MM.1S (cell line): ENCODE results near the gene PLA1A.

Experiments used
- DNase-seq: peaks from one replicate; pipeline ENCODE4 v3.0.0-alpha.2; 2015
- H2AFZ ChIP-seq: fragments of 300-600 bp; sonication (generic); 2 replicates; pipeline ENCODE4 v1.6.0; 2016; ENCODE audit warnings: antibody characterized with exemption, low read length
- H3F3A ChIP-seq: fragments of 300-600 bp; sonication (generic); 2 replicates; pipeline ENCODE4 v1.6.1; 2016; ENCODE audit warnings: mild to moderate bottlenecking, antibody characterized with exemption, low read length, moderate library complexity, mixed read lengths; ENCODE audit not compliant: insufficient read depth
- H3K27ac ChIP-seq: fragments of 300-600 bp; sonication (generic); 2 replicates; pipeline ENCODE4 v1.5.1; 2016; ENCODE audit warnings: mild to moderate bottlenecking, low read length
- H3K27me3 ChIP-seq: fragments of 300-600 bp; sonication (generic); replicated peaks from 2 replicates; pipeline ENCODE4 v1.6.0; 2016; ENCODE audit warnings: low read length; ENCODE audit not compliant: insufficient read depth
- H3K36me3 ChIP-seq: fragments of 300-600 bp; sonication (generic); replicated peaks from 2 replicates; pipeline ENCODE4 v1.6.1; 2016; ENCODE audit warnings: mild to moderate bottlenecking, low read length, mixed read lengths; ENCODE audit not compliant: insufficient read depth
- H3K4me1 ChIP-seq: fragments of 300-600 bp; sonication (generic); 2 replicates; pipeline ENCODE4 v1.6.1; 2016; ENCODE audit warnings: low read length, mixed read lengths
- H3K4me2 ChIP-seq: fragments of 300-600 bp; sonication (generic); 2 replicates; pipeline ENCODE4 v1.6.0; 2016; ENCODE audit warnings: low read depth, low read length
- H3K4me3 ChIP-seq: fragments of 300-600 bp; sonication (generic); 2 replicates; pipeline ENCODE4 v1.5.1; 2016; ENCODE audit warnings: low read length, mixed read lengths
- H3K79me2 ChIP-seq: fragments of 300-600 bp; sonication (generic); 2 replicates; pipeline ENCODE4 v1.6.1; 2016; ENCODE audit warnings: mixed run types, low read length, mixed read lengths
- H3K9ac ChIP-seq: fragments of 300-600 bp; sonication (generic); 2 replicates; pipeline ENCODE4 v1.6.1; 2016; ENCODE audit warnings: low read length, mixed read lengths
- H3K9me2 ChIP-seq: fragments of 300-600 bp; sonication (generic); replicated peaks from 2 replicates; pipeline ENCODE4 v1.6.1; 2016; ENCODE audit warnings: mild to moderate bottlenecking, low read length, mixed read lengths; ENCODE audit not compliant: insufficient read depth
- H3K9me3 ChIP-seq: fragments of 300-600 bp; sonication (generic); replicated peaks from 2 replicates; pipeline ENCODE4 v1.6.1; 2016; ENCODE audit warnings: mild to moderate bottlenecking, low read length, mixed read lengths; ENCODE audit not compliant: insufficient read depth
- H4K20me1 ChIP-seq: fragments of 300-600 bp; sonication (generic); 2 replicates; pipeline ENCODE4 v1.6.1; 2016; ENCODE audit warnings: mild to moderate bottlenecking, low read length, moderate library complexity, mixed read lengths; ENCODE audit not compliant: insufficient read depth
- EZH2 ChIP-seq: fragments of 300-600 bp; sonication (generic); optimal IDR thresholded peaks from 2 replicates; pipeline ENCODE3; 2017; ENCODE audit warnings: low read depth, mild to moderate bottlenecking, antibody characterized with exemption, low read length, mixed read lengths
- EZH2phosphoT487 ChIP-seq: fragments of 300-600 bp; sonication (generic); IDR thresholded peaks from 2 replicates; pipeline ENCODE4 v1.6.1; 2018; ENCODE audit warnings: antibody characterized with exemption, low read length
- TF ChIP-seq, protein P1 (sequence below): fragments of 300-600 bp; sonication (generic); IDR thresholded peaks from 2 replicates; pipeline ENCODE4 v1.5.1; 2016; ENCODE audit warnings: antibody characterized with exemption, low read length, mixed read lengths

Gene PLA1A

DNA sequence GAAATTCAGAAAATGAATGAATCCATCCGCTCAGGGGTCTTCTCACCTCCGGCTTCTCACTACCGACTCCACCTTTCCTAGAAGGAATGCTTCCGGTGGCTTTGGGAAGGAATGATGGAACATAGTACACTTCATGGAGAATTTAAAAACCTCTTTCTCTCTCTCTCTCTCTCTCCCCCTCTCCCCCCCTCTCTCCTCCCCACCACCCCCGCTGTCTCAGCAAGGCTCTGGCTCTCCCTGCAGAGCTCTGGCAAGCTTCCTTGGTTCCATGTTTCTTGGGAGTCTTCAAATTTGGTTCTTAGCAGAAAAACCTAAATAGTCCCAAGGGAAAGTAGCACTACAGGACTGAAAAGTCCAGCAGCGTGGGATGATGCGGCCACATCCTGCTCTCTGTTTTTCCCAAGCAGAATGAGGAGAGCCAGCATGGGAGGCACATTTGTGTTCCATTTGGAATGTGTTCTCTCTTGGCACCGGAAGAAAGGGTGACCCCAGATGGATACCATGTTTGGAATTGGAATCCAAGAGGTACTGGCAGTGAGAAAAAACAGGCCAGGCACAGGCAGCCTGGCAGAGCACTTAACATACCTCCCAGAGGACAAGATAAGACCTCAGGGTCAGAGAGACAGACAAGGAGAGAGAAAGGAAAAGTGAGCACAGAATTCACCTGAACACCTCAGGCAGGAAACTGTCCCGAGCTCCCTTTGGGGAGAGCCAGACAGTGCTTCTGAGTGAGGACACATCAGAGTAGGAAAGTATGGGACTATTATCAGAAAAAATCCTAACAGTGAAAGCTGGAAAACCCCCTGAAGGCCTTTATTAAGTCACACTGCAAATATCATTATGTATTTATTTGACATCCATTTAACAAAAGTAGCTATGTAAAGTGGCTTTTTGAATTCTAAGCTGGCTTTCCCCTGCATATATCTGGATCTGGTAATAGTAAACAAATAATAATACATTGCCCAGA lies 63.1 kb downstream of the PLA1A start, which contains the start of gene POPDC2:
POPDC2 (minus strand) TSS at position 116 of the 967 bp plus-strand sequence. CDS start 166 bp downstream, outside the sequence.
- no peak for DNase-seq
- Histone ChIP-seq H3K9me2 (no peaks in the 10 kb centered on the region), H3K4me3 (no peak within 1 kb of the TSS), H3K4me2 (no peak within 1 kb of the TSS), H3K79me2 (no peaks in the 10 kb centered on the region), H3K36me3 (no peaks in the 10 kb centered on the region), H3K27me3 (no peaks in the 10 kb centered on the region), H3K27ac (no peak within 1 kb of the TSS), H3K9ac (no peak within 1 kb of the TSS), H3F3A (no peaks in the 10 kb centered on the region), H3K9me3 (no peaks in the 10 kb centered on the region), H2AFZ (no peak within 1 kb of the TSS), H4K20me1 (no peaks in the 10 kb centered on the region), H3K4me1 (no peaks in the 10 kb centered on the region)
- no peak for TF ChIP-seq EZH2
- no peak for TF ChIP-seq EZH2phosphoT487
- TF ChIP-seq, protein P1, sequence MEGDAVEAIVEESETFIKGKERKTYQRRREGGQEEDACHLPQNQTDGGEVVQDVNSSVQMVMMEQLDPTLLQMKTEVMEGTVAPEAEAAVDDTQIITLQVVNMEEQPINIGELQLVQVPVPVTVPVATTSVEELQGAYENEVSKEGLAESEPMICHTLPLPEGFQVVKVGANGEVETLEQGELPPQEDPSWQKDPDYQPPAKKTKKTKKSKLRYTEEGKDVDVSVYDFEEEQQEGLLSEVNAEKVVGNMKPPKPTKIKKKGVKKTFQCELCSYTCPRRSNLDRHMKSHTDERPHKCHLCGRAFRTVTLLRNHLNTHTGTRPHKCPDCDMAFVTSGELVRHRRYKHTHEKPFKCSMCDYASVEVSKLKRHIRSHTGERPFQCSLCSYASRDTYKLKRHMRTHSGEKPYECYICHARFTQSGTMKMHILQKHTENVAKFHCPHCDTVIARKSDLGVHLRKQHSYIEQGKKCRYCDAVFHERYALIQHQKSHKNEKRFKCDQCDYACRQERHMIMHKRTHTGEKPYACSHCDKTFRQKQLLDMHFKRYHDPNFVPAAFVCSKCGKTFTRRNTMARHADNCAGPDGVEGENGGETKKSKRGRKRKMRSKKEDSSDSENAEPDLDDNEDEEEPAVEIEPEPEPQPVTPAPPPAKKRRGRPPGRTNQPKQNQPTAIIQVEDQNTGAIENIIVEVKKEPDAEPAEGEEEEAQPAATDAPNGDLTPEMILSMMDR, result no peak

DNA sequence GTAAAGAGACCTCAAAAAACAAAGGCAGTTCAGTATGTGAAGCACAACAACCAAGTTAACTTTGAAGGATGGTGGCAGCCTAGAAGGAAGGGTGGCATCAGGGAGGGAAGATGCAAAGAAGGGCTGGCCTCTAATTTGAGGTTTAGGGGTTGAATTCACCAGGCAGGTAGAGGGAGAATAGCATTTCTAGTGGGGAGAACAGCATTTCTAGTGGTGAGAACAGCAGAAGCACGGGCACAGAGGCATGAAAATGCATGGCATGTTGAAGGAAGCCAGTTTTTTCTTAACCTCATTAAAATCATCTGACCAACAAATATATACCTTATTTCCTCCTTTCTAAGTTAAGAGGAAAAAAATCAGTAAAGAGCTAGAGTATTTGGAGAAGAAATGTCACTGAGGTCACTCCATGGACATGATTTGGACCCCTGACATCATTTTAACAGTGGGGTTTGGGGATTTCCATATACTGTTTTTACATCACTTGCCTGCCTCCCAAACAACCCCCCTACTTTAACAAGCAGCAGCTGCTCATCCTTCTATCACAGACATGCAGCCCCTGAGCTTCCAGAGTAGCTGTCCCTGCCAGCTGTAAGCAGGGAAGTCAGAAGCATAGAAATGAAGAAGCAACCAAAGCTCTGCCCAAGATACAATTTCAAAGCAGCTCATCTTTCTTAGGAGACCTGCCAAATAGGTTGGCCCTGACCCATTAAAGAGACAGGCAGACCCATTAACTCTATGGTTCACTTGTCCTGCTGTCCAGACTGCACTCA lies 65.1 kb downstream of the PLA1A start:
- Histone ChIP-seq H3K4me2 (no peak overlapping the region), H3K4me3 (no peak overlapping the region), H3K36me3 (no peaks in the 10 kb centered on the region), H3K27ac (no peak overlapping the region), H3F3A (no peaks in the 10 kb centered on the region), H2AFZ (no peak overlapping the region), H3K79me2 (no peaks in the 10 kb centered on the region), H3K4me1 (no peaks in the 10 kb centered on the region), H3K9me3 (no peaks in the 10 kb centered on the region), H3K27me3 (no peaks in the 10 kb centered on the region), H3K9ac (no peak overlapping the region), H4K20me1 (no peaks in the 10 kb centered on the region), H3K9me2 (no peaks in the 10 kb centered on the region)
- no peak for DNase-seq
- no peak for TF ChIP-seq EZH2phosphoT487
- no peak for TF ChIP-seq EZH2
- TF ChIP-seq, protein P1, result no peak

DNA sequence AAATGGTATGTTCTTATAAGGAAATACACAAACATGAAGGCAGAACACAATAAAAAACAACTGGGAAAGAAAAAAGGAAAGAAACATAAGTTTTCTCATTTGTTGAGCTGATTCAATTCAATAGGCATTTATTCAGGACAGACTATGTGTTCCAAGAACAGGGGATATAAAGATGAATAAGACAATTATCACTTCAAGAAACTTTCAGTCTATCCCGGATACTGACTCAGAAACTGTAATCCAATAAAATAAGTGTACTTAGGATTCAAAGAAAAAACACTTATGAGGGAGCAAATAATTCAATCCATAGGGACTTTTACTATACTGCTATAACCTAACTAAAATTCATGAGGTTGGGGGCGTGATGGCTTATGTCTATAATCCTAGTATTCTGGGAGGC lies 66.2 kb downstream of the PLA1A start:
- no peaks in the 10 kb centered on the region for H3K4me1 ChIP-seq
- TF ChIP-seq EZH2 (no peak), EZH2phosphoT487 (no peak)
- TF ChIP-seq, protein P1, result no peak
- no peak overlapping the region for H3K27ac ChIP-seq
- no peaks in the 10 kb centered on the region for H3K9me2 ChIP-seq
- no peak overlapping the region for H3K9ac ChIP-seq
- no peak for DNase-seq
- no peaks in the 10 kb centered on the region for H3K79me2 ChIP-seq
- H3K9me3 ChIP-seq, result no peaks in the 10 kb centered on the region
- no peak overlapping the region for H3K4me3 ChIP-seq
- no peak overlapping the region for H2AFZ ChIP-seq
- no peak overlapping the region for H3K4me2 ChIP-seq
- no peaks in the 10 kb centered on the region for H4K20me1 ChIP-seq
- H3F3A ChIP-seq, result no peaks in the 10 kb centered on the region
- no peaks in the 10 kb centered on the region for H3K27me3 ChIP-seq
- H3K36me3 ChIP-seq, result no peaks in the 10 kb centered on the region; the same call in 1 of the 2 replicates
